ENCODE results near the gene MDH2.
"Not testable (repeated sequence)": the region's sequence is repeated elsewhere in the genome, so short reads cannot be mapped to it uniquely, and the experiment has no call there.

MDH2 gene

DNA sequence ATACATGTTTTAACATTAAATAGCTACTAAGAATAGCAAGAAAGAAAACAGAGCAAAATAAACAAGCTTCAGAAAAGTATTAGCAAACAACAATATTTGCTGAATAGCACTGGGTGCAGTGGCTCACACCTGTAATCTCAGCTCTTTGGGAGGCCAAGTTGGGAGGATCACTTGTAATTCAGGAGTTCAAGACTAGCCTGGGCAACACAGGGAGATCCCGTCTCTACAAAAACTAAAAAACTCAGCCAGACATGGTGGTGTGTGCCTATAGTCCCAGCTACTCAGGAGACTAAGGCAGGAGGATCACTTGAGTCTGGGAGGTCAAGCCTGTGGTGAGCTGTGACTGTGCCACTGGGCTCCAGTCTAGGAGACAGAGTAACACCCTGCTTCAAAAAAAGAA, 66.8 kb downstream of the MDH2 start:
- not testable (repeated sequence) for DNase-seq
